IPS-20b (cell line): ENCODE measurements around the gene FGA.

Experiments
- H3K27ac ChIP-seq: one replicate; pipeline ENCODE4 v1.5.1; 2013; ENCODE audit warnings: low read length
- H3K27me3 ChIP-seq: 2 replicates; pipeline ENCODE4 v1.6.1; 2013; ENCODE audit warnings: mild to moderate bottlenecking, low read length, inconsistent platforms; ENCODE audit not compliant: insufficient read depth
- H3K36me3 ChIP-seq: 2 replicates; pipeline ENCODE4 v1.6.1; 2013; ENCODE audit warnings: low read depth, mild to moderate bottlenecking, inconsistent platforms, low read length, moderate library complexity; ENCODE audit not compliant: insufficient read depth
- H3K4me1 ChIP-seq: 2 replicates; pipeline ENCODE4 v1.6.1; 2013; ENCODE audit warnings: mild to moderate bottlenecking, control low read depth, inconsistent platforms, low read length, moderate library complexity; ENCODE audit not compliant: insufficient read depth
- H3K4me3 ChIP-seq: 2 replicates; pipeline ENCODE4 v1.5.1; 2013; ENCODE audit warnings: mild to moderate bottlenecking, low read length, inconsistent platforms
- H3K9ac ChIP-seq: 2 replicates; pipeline ENCODE4 v1.6.1; 2013; ENCODE audit warnings: low read depth, mild to moderate bottlenecking, inconsistent platforms, low read length, moderate library complexity
- H3K9me3 ChIP-seq: 2 replicates; pipeline ENCODE4 v1.6.1; 2013; ENCODE audit warnings: mild to moderate bottlenecking, low read depth, low read length, inconsistent platforms; ENCODE audit not compliant: insufficient read depth

FGA gene

DNA sequence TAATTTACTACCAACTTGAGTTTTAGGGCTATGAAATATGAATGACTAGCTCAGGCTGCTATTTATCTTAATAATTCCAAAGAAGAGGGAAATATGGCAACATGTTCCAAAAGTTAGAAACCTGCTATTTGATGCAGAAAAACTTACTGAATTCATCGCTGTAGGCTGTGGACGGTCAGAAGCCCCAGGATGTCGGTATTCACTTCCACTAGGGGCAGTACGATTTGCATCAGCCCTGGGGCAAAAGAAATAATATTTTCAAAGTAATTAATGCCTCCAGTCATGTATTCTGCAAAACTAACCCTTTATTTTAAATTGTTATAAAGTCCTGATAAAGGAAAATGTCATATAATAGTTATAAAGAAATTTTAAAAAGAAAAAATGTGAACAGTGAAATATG, 44.9 kb downstream of the FGA start:
- no peaks in the 10 kb centered on the region for H3K9me3 ChIP-seq
- peaks cover 7% of the 10 kb centered on the region for H3K4me1 ChIP-seq
- no peak overlapping the region for H3K9ac ChIP-seq
- H3K4me3 ChIP-seq: no peak overlapping the region
- H3K27me3 ChIP-seq: no peaks in the 10 kb centered on the region
- H3K36me3 ChIP-seq: peaks cover 72% of the 10 kb centered on the region
- H3K27ac ChIP-seq: no peak overlapping the region

DNA sequence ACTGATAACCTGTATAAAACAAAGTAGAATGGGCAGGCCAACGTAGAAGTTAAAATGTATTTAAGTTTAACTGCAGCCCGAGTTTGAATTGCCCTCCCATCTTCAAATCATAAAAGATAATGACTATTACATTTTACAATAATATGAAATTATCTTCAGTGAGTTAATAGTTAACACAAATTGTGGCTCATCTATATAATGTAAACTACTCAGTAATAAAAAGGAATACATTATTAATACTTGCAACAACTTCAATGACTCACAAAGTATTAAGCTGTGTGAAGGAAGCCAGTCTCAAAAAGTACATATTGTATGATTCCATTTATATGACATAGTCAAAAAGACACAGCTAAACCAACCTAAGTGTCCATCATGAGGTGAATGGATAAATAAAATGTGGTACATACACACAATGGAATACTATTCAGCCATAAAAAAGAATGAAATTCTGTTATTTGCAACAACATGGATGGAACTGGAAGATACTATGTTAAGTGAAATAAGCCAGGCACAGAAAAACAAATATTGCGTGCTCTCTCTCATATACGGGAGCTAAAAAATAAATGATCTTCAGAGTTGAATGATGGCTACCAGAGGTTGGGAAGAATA, 48.2 kb downstream of the FGA start:
- Histone ChIP-seq H3K27ac (no peak overlapping the region), H3K27me3 (no peaks in the 10 kb centered on the region), H3K9ac (no peak overlapping the region), H3K36me3 (peaks cover 100% of the 10 kb centered on the region), H3K4me3 (no peak overlapping the region), H3K4me1 (no peaks in the 10 kb centered on the region), H3K9me3 (no peaks in the 10 kb centered on the region)
